DND-41 (cell line): Measurements from ENCODE around the gene DGKG.

Experiments used
- ATAC-seq: fragments of 200-7000 bp; cut with Tn5 transposase; 3 replicates; pipeline ENCODE4 v1.9.1; 2021; ENCODE audit warnings: low read depth; ENCODE audit not compliant: insufficient read depth
- DNase-seq: peaks from one replicate; pipeline ENCODE4 v3.0.0-alpha.2; 2020
- H2AFZ ChIP-seq: 2 replicates; pipeline ENCODE4 v1.6.0; 2012; ENCODE audit warnings: low read depth, low read length
- H3K27ac ChIP-seq: 2 replicates; pipeline ENCODE4 v1.5.1; 2012; ENCODE audit warnings: low read length, inconsistent platforms
- H3K27me3 ChIP-seq: fragments of 200-600 bp; sonication (generic); 2 replicates; pipeline ENCODE4 v1.6.0; 2012; ENCODE audit warnings: low read length, mild to moderate bottlenecking, inconsistent platforms; ENCODE audit not compliant: insufficient read depth, poor library complexity
- H3K36me3 ChIP-seq: 2 replicates; pipeline ENCODE4 v1.5.1; 2012; ENCODE audit warnings: low read length, inconsistent platforms; ENCODE audit not compliant: insufficient read depth
- H3K4me1 ChIP-seq: 2 replicates; pipeline ENCODE4 v1.5.1; 2012; ENCODE audit warnings: mild to moderate bottlenecking, low read length; ENCODE audit not compliant: insufficient read depth
- H3K4me2 ChIP-seq: 2 replicates; pipeline ENCODE4 v1.6.0; 2012; ENCODE audit warnings: mild to moderate bottlenecking, moderate library complexity, low read length, inconsistent platforms; ENCODE audit not compliant: insufficient read depth
- H3K4me3 ChIP-seq, 2 experiments: fragments of 200-600 bp in 1 of 2; shearing (Covaris generic) in 1 of 2; 2 replicates each; pipeline ENCODE4 v1.5.1; 2012 to 2016; ENCODE audit warnings: inconsistent platforms in 2 of 2, low read length in 2 of 2, mild to moderate bottlenecking in 2 of 2, low read depth in 1 of 2, moderate library complexity in 1 of 2
- H3K79me2 ChIP-seq: 2 replicates; pipeline ENCODE4 v1.6.0; 2012; ENCODE audit warnings: low read length, inconsistent platforms; ENCODE audit not compliant: insufficient read depth
- H3K9ac ChIP-seq: 2 replicates; pipeline ENCODE4 v1.6.0; 2012; ENCODE audit warnings: low read depth, mild to moderate bottlenecking, inconsistent platforms, low read length, moderate library complexity
- H3K9me3 ChIP-seq: 2 replicates; pipeline ENCODE4 v1.5.1; 2012; ENCODE audit warnings: low read length, moderate library complexity, mild to moderate bottlenecking, inconsistent platforms; ENCODE audit not compliant: insufficient read depth, severe bottlenecking
- H4K20me1 ChIP-seq: 2 replicates; pipeline ENCODE4 v1.6.0; 2012; ENCODE audit warnings: low read length; ENCODE audit not compliant: insufficient read depth
- CTCF ChIP-seq: IDR thresholded peaks from 2 replicates; pipeline ENCODE4 v1.5.1; 2012; ENCODE audit warnings: borderline replicate concordance, low read length, moderate library complexity, mild to moderate bottlenecking; ENCODE audit not compliant: poor library complexity, severe bottlenecking; ENCODE audit errors: extremely low read depth
- EZH2 ChIP-seq: IDR thresholded peaks from 3 replicates; pipeline ENCODE4 v1.6.1; 2012; ENCODE audit warnings: borderline replicate concordance, low read depth, mild to moderate bottlenecking, moderate library complexity, low read length, inconsistent platforms; ENCODE audit not compliant: severe bottlenecking

DGKG gene

GRCh38 chr3:186382217-186382885 lies 20.3 kb upstream of the DGKG start:
- ATAC-seq (no peak), DNase-seq (no peak)
- Histone ChIP-seq H4K20me1 (no peaks in the 10 kb centered on the region), H3K9me3 (no peaks in the 10 kb centered on the region), H3K4me3 (no peak overlapping the region), H3K79me2 (no peaks in the 10 kb centered on the region), H2AFZ (no peak overlapping the region), H3K9ac (no peak overlapping the region), H3K4me2 (no peak overlapping the region), H3K27ac (no peak overlapping the region), H3K36me3 (no peaks in the 10 kb centered on the region), H3K27me3 (no peaks in the 10 kb centered on the region), H3K4me1 (no peaks in the 10 kb centered on the region)
- TF ChIP-seq EZH2 (no peak), CTCF (no peak)

GRCh38 chr3:186381424-186382216 lies 19.6 kb upstream of the DGKG start:
- no peak for ATAC-seq

GRCh38 chr3:186380622-186381380 lies 18.8 kb upstream of the DGKG start:
- Histone ChIP-seq H3K4me3 (no peak overlapping the region), H4K20me1 (no peaks in the 10 kb centered on the region), H3K9me3 (no peaks in the 10 kb centered on the region), H3K27ac (no peak overlapping the region), H3K4me2 (no peak overlapping the region), H3K27me3 (peaks cover 5% of the 10 kb centered on the region), H3K9ac (no peak overlapping the region), H3K79me2 (no peaks in the 10 kb centered on the region), H2AFZ (no peak overlapping the region), H3K4me1 (no peaks in the 10 kb centered on the region), H3K36me3 (no peaks in the 10 kb centered on the region)
- DNase-seq: no peak
- TF ChIP-seq EZH2: no peak
- TF ChIP-seq CTCF: no peak
- no peak for ATAC-seq

More at GRCh38 chr3:186381424-186382216, 19.6 kb upstream of the DGKG start:
- Histone ChIP-seq H4K20me1 (no peaks in the 10 kb centered on the region), H3K27ac (no peak overlapping the region), H3K4me3 (no peak overlapping the region), H3K4me2 (no peak overlapping the region), H3K4me1 (no peaks in the 10 kb centered on the region), H3K27me3 (no peaks in the 10 kb centered on the region), H3K79me2 (no peaks in the 10 kb centered on the region), H3K9me3 (no peaks in the 10 kb centered on the region), H3K9ac (no peak overlapping the region), H2AFZ (no peak overlapping the region), H3K36me3 (no peaks in the 10 kb centered on the region)
- TF ChIP-seq CTCF (no peak), EZH2 (no peak)
- no peak for DNase-seq
